ENCODE data around the gene SHB. TPM values are rescaled to one million over a fixed set of nuclear protein-coding genes. Genes with fewer than 3 reads are reported as not detected.
A peak's percentile ranks its signal among the peaks of the same experiment; 100 is the strongest.
"Not testable (repeated sequence)": the region's sequence is repeated elsewhere in the genome, so short reads cannot be mapped to it uniquely, and the experiment has no call there.

The SHB gene
- total RNA-seq, 1 donor from 2014 or later: 24.1 TPM

DNA sequence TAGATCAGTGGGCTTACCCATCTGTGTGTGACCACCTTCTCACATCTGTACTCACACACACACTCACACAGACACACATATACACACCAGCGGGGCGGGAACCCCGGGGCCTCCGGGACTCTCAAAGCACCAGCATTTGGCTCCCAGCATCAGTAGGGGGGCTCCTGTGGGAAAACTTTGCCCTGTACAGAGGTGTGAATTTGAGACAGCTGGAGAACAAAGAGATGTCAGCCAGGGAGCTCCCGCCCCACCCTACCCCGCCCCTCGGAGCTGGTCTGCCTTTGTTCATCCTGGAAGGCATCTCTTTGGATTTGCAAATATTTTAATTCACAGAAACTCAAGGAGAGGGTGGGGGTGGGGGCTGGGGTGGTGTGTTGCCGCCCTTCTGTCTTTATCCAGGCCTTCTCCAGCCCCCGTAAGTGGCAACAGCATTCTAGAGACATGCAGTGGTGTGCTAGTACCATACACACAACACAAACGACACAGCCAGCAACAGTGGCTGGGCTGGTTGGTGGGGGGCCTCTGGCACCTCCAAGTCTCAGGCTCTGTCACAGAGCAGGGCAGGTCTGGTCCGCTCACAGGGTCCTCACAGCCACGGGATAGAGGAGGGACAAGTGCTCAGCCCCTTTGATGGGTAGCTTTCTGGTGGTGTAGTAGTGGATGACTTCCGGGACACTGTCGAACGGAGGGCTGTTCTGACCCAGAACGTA is 149.6 kb downstream of the SHB start:
- no peak for DNase-seq (ENCODE audit: low spot score)

GRCh38 chr9:37918665-37919170 is 150.3 kb downstream of the SHB start:
- peak; percentile 56 for DNase-seq (ENCODE audit: low spot score)

GRCh38 chr9:37917801-37918664 is 151.0 kb downstream of the SHB start:
- DNase-seq (ENCODE audit: low spot score): no peak

- no peak for DNase-seq (ENCODE audit: low spot score)
Observed at GRCh38 chr9:37917313-37917731, 151.7 kb downstream of the SHB start.

- no peak for DNase-seq (ENCODE audit: low spot score)
Observed at GRCh38 chr9:37916471-37917312, 152.3 kb downstream of the SHB start.

- DNase-seq (ENCODE audit: low spot score): no peak
Observed at GRCh38 chr9:37915911-37916470, 153.0 kb downstream of the SHB start.

GRCh38 chr9:37914701-37915358 is 154.2 kb downstream of the SHB start:
- DNase-seq (ENCODE audit: low spot score): no peak

GRCh38 chr9:37914154-37914551 is 154.9 kb downstream of the SHB start:
- no peak for DNase-seq (ENCODE audit: low spot score)

DNA sequence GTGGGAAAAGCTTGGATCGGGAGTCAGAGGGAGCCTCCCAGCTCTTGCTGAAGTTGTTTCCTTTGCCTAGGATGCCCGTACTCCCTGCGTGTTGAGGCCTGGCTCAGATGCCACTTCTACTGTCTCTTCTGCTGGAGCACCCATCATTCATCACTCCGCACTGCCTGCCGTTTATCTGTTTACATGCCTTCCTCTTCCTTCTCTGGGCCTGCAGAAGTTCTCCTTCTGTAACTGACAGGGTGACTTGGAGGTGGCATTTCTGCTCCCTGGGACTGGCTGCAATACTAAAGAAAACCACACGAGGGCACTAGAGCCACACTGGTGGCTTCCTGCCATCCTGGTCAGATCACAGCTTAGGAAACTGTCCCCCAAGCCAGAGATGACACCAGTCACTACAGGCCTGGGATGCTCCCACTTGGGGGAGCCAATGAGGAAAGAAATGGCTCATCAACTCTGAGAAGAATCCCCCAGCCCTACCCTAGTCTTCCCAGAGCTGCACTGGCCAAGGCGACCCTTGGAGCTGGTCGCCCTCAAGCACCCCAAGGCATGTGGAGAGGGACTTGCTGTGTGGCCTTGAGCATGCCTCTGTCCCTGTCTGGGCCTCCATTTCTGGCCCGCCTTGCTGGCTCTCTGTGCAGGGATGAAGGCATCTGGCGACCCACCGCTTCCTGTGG is 155.4 kb downstream of the SHB start:
- DNase-seq (ENCODE audit: low spot score): peak; percentile 86

DNA sequence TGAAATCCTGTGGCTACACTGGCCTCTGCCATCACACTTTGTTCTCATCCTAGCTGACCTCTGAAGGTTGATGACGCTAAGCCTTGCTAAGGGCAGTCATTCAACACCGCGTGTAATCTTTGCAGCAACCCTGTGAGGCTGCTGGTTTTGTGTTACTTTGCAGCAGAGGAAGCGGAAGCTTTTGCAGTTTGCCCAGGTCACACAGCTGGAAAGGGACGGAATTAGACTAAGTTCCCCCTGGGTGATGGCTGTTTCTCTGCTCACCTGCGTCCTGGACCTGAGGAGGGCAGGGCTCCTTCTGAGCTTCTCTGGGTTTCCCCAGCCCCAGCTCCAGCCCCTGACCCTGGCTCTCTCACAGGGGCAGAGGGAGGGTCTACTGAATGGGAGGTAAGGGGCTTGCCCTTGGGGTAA is 157.8 kb downstream of the SHB start:
- DNase-seq (ENCODE audit: low spot score): no peak

GRCh38 chr9:37910271-37910670 is 158.8 kb downstream of the SHB start:
- no peak for DNase-seq (ENCODE audit: low spot score)

GRCh38 chr9:37909836-37910235 is 159.2 kb downstream of the SHB start:
- not testable (repeated sequence) for DNase-seq (ENCODE audit: low spot score)

DNA sequence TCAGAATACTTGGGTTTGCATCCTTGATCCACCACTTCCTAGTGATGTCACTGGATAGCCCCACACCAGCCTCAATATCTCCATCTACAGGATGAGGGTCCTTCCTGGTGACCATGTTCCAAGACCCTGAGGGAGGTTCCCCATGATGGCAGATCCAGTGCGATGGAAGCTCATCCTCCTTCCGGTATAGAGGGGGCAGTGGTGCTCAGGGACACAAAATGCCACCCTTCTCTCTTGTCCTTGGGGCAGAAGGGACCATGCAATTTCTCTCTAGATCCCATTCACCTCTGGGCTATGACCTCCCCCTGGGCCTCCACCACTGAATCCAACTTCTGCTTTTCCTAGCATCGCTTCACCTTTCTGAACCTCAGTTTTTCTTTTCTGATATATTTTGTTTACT is 159.7 kb downstream of the SHB start:
- no peak for DNase-seq (ENCODE audit: low spot score)

DNA sequence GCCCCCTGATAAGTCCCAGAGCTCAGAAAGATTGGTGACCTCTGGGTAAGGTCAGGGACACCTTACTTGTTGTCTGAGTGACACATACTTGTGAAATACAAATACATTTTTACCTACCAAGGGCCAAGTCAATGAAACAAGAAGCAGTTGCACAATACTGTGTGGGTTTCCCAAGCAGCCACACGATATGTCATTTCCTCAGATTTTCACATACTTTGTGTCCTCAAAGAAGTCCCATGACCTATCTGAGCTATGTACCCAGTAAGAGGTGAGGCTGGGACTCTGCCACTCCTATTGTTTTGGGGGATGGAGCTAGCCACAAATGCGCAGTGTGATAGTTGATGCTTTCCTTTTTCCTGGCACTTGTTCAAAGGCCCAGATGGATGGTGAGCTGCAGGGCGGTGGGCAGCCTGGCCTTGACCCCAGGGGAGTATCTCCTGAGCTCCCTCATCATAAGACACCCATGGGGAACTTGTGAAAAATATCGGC is 160.3 kb downstream of the SHB start:
- DNase-seq (ENCODE audit: low spot score): no peak

- DNase-seq (ENCODE audit: low spot score): no peak
Observed at GRCh38 chr9:37908283-37908682, 160.7 kb downstream of the SHB start.

GRCh38 chr9:37906312-37907239 is 162.5 kb downstream of the SHB start:
- no peak for DNase-seq (ENCODE audit: low spot score)

- no peak for DNase-seq (ENCODE audit: low spot score)
Observed at GRCh38 chr9:37905776-37906175, 163.3 kb downstream of the SHB start.

DNA sequence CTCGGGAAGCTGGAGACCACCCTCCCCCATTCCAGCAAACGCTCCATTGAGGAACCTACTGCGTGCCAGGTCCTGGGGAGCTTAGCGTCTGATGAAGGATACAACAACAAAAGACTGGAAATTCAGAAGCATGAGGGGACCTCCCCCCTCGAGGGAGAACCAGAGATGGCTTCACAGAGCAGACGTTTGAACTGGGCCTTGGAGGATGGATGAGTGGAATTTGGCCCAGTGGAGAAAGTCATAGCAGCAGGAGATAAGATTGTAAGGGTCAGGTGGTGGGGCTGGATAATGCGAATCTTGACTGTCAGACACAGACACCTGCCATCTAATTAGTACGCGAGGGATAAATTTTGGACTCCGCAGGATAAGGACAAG is 163.9 kb downstream of the SHB start:
- DNase-seq (ENCODE audit: low spot score): no peak
